ENCODE results near the gene ANKS3.

DNA sequence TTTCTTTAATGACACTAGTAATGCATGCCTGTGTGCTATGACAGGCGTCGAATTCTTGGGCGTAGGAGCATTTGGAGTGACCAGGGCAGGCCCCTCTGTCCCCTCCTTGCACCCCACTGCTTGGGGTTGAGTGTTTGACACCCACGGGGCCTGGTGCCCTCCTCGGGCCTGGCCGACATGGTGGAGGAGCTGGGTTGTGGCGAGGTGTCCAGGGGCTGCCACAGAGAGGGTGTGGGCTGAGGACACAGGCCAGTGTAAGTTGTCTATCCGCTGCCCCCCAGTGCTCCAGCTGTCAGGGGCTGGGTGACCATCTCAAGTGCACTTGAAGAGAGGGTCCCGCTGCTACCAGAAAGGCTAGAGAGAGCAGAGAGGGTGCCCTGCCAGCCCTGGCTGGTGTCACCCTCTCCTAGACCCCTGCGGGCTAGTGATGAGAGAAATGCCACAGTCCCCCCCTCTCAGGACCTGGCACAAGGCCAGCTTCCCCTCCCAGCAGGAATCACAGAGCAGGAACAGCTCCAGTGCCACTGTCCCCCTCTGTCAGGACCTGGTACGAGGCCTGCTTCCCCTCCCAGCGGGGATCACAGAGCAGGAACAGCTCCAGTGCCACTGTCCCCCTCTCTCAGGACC, 79.0 kb downstream of the ANKS3 start:
- TF ChIP-seq, protein P1, sequence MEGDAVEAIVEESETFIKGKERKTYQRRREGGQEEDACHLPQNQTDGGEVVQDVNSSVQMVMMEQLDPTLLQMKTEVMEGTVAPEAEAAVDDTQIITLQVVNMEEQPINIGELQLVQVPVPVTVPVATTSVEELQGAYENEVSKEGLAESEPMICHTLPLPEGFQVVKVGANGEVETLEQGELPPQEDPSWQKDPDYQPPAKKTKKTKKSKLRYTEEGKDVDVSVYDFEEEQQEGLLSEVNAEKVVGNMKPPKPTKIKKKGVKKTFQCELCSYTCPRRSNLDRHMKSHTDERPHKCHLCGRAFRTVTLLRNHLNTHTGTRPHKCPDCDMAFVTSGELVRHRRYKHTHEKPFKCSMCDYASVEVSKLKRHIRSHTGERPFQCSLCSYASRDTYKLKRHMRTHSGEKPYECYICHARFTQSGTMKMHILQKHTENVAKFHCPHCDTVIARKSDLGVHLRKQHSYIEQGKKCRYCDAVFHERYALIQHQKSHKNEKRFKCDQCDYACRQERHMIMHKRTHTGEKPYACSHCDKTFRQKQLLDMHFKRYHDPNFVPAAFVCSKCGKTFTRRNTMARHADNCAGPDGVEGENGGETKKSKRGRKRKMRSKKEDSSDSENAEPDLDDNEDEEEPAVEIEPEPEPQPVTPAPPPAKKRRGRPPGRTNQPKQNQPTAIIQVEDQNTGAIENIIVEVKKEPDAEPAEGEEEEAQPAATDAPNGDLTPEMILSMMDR (IDR thresholded peaks at IDR 0.05): no peak
- no peak for TF ChIP-seq POLR2A (IDR thresholded peaks at IDR 0.05)
